Stomach (tissue), 9 donors: ENCODE results near the gene LMAN1. TPM values are rescaled to one million over a fixed set of nuclear protein-coding genes. Genes with fewer than 3 reads are reported as not detected.

Experiments
- DNase-seq, 2 donors: peaks; one replicate each; pipeline versions ENCODE4 v3.0.0 to v3.0.0-alpha.2; 2013 to 2019
- H3K27ac ChIP-seq, 5 donors: fragments of 200-600 bp in 4 of 5; sonication (generic) in 4 of 5; one replicate each; pipeline ENCODE4 v1.5.1; 2013 to 2019; ENCODE audit warnings: mild to moderate bottlenecking in 1 of 5, moderate library complexity in 1 of 5
- H3K27me3 ChIP-seq, 3 donors: fragments of 200-600 bp; sonication (generic); one replicate each; pipeline ENCODE4 v1.5.1; 2017 to 2019; ENCODE audit warnings: mixed run types in 1 of 3
- H3K36me3 ChIP-seq, 4 donors: fragments of 200-600 bp; sonication (generic); 1 replicate in 3 of 4; 2 replicates in 1 of 4; pipeline ENCODE4 v1.5.1; 2016 to 2019
- H3K4me1 ChIP-seq, 4 donors: fragments of 200-600 bp; sonication (generic); one replicate each; pipeline ENCODE4 v1.5.1; 2016 to 2019
- H3K4me3 ChIP-seq, 4 donors: fragments of 200-600 bp; sonication (generic) in 3 of 4; one replicate each; pipeline ENCODE4 v1.5.1; 2016 to 2019; ENCODE audit warnings: mild to moderate bottlenecking in 1 of 4
- H3K9me3 ChIP-seq, 4 donors: fragments of 200-600 bp; sonication (generic); one replicate each; pipeline ENCODE4 v1.5.1; 2016 to 2019
- CTCF ChIP-seq, 7 experiments: fragments of 450-650 bp in 4 of 7; fragments of 200-600 bp in 3 of 7; sonication (generic) in 3 of 7; IDR thresholded peaks; one replicate each; pipeline ENCODE4 v1.5.1; 2016 to 2019; ENCODE audit warnings: antibody characterized with exemption in 7 of 7, control low read depth in 2 of 7, mild to moderate bottlenecking in 1 of 7
- EP300 ChIP-seq: sonication (generic); formaldehyde crosslinking; IDR thresholded peaks from one replicate; pipeline ENCODE4 v1.6.1; 2017; ENCODE audit warnings: antibody characterized with exemption
- POLR2A ChIP-seq, 4 donors: fragments of 450-650 bp; IDR thresholded peaks; one replicate each; pipeline ENCODE4 v1.6.1; 2016; ENCODE audit warnings: antibody characterized with exemption in 4 of 4, control low read depth in 2 of 4, mild to moderate bottlenecking in 1 of 4, moderate library complexity in 1 of 4
- POLR2AphosphoS5 ChIP-seq, 3 donors: sonication (generic); formaldehyde crosslinking; IDR thresholded peaks; one replicate each; pipeline ENCODE4 v1.6.1; 2016; ENCODE audit warnings: antibody characterized with exemption in 3 of 3
- WGBS, 5 donors: extraction: QIAGEN DNeasy Blood & Tissue Kit in 3 of 5; methylation state at CpG; one replicate each; pipeline versions ENCODE4 v1.1.5 to v1.1.7; 2013 to 2018; 5-methylcytosine and 5-hydroxymethylcytosine counted together
- intact Hi-C: fragments of 100-400 bp; cut with DNase I; formaldehyde crosslinking; loops from one replicate; pipeline ENCODE4 v1.15.1; 2023; ENCODE audit warnings: low total_unique reads
- polyA plus RNA-seq, 3 donors: library from polyadenylated mRNA; stranded (reverse); fragments of 200-250 nt; gene quantifications; one replicate each; pipeline ENCODE4 v1.2.3, GENCODE V29; 2013
- total RNA-seq, 5 donors: library from RNA; depleted of rRNA; stranded (reverse); fragments of >200 nt; gene quantifications; one replicate each; pipeline versions ENCODE4 v1.1.0 to v1.2.3, GENCODE V29; 2014 to 2016
- donor health status: healthy with polysubstance abuse.
- donor health status: Bipolar disorder and iron deficiency.
- donor health status: healthy.

LMAN1 gene
- total and polyA plus RNA-seq, 8 donors, result 9.9 to 258 (median 26.6) TPM

GRCh38 chr18:59353079-59353680, 5.9 kb downstream of the LMAN1 start:
- Histone ChIP-seq H3K27me3 (no peaks in the 10 kb centered on the region), H3K4me1 (peaks cover 0 to 37% (median 19%) of the 10 kb centered on the region in 4 donors), H3K4me3 (no peak overlapping the region), H3K36me3 (peaks cover 27 to 77% (median 75%) of the 10 kb centered on the region in 4 donors), H3K9me3 (no peaks in the 10 kb centered on the region), H3K27ac (no peak overlapping the region)
- intact Hi-C loops, result no loop called here
- 57 to 76% (median 72%) methylated on average over 4 of the region's 4 CpGs for WGBS, 5 donors
- TF ChIP-seq POLR2AphosphoS5 (IDR thresholded peaks at IDR 0.05), result no peak
- no peak for TF ChIP-seq POLR2A (IDR thresholded peaks at IDR 0.05)
- no peak for TF ChIP-seq CTCF (IDR thresholded peaks at IDR 0.05)
- TF ChIP-seq EP300, result no peak
- DNase-seq, result peak in 1 of 2 donors; percentile 14

- Histone ChIP-seq H3K9me3 (no peaks in the 10 kb centered on the region), H3K27me3 (no peaks in the 10 kb centered on the region), H3K36me3 (peaks cover 34 to 85% (median 84%) of the 10 kb centered on the region in 4 donors), H3K4me1 (peaks cover 0 to 29% (median 13%) of the 10 kb centered on the region in 4 donors), H3K27ac (no peak overlapping the region), H3K4me3 (no peak overlapping the region)
- no peak for DNase-seq
- intact Hi-C loops, result no loop called here
- no peak for TF ChIP-seq CTCF (IDR thresholded peaks at IDR 0.05)
- 62 to 75% (median 73%) methylated on average over 3 of the region's 3 CpGs for WGBS, 5 donors
These were observed 6.7 kb downstream of the LMAN1 start for GRCh38 chr18:59352250-59352855.

- H3K4me3 ChIP-seq, result no peak overlapping the region
- no peak for DNase-seq
- 94 to 99% (median 98%) methylated on average over 4 of the region's 4 CpGs for WGBS, 5 donors
- no peak overlapping the region for H3K27ac ChIP-seq
- H3K27me3 ChIP-seq, result no peaks in the 10 kb centered on the region
- intact Hi-C loops, result no loop called here
- H3K36me3 ChIP-seq, result peaks cover 42 to 100% (median 95%) of the 10 kb centered on the region in 4 donors
- no peaks in the 10 kb centered on the region for H3K4me1 ChIP-seq
- TF ChIP-seq POLR2A (IDR thresholded peaks at IDR 0.05), result no peak
- no peak for TF ChIP-seq POLR2AphosphoS5 (IDR thresholded peaks at IDR 0.05)
- TF ChIP-seq EP300, result no peak
- no peak for TF ChIP-seq CTCF (IDR thresholded peaks at IDR 0.05)
- H3K9me3 ChIP-seq, result peaks cover 0 to 5% (median under 1%) of the 10 kb centered on the region in 4 donors
These were observed 13.5 kb downstream of the LMAN1 start for GRCh38 chr18:59345556-59345955.

- Histone ChIP-seq H3K4me3 (no peak overlapping the region), H3K4me1 (no peaks in the 10 kb centered on the region), H3K36me3 (peaks cover 43 to 100% (median 95%) of the 10 kb centered on the region in 4 donors), H3K27me3 (no peaks in the 10 kb centered on the region), H3K27ac (no peak overlapping the region), H3K9me3 (peaks cover 0 to 11% (median 5%) of the 10 kb centered on the region in 4 donors)
- DNase-seq, result no peak
- TF ChIP-seq CTCF (IDR thresholded peaks at IDR 0.05) (no peak), EP300 (no peak), POLR2AphosphoS5 (IDR thresholded peaks at IDR 0.05) (no peak), POLR2A (IDR thresholded peaks at IDR 0.05) (no peak)
- intact Hi-C loops, result no loop called here
- 0 to 63% (median 5%) methylated on average over 1 of the region's 1 CpG for WGBS, 5 donors
These were observed 14.1 kb downstream of the LMAN1 start for GRCh38 chr18:59344996-59345395.
